ENCODE measurements around the gene ZBTB17.
"Not testable (repeated sequence)": the region's sequence is repeated elsewhere in the genome, so short reads cannot be mapped to it uniquely, and the experiment has no call there.

The ZBTB17 gene

DNA sequence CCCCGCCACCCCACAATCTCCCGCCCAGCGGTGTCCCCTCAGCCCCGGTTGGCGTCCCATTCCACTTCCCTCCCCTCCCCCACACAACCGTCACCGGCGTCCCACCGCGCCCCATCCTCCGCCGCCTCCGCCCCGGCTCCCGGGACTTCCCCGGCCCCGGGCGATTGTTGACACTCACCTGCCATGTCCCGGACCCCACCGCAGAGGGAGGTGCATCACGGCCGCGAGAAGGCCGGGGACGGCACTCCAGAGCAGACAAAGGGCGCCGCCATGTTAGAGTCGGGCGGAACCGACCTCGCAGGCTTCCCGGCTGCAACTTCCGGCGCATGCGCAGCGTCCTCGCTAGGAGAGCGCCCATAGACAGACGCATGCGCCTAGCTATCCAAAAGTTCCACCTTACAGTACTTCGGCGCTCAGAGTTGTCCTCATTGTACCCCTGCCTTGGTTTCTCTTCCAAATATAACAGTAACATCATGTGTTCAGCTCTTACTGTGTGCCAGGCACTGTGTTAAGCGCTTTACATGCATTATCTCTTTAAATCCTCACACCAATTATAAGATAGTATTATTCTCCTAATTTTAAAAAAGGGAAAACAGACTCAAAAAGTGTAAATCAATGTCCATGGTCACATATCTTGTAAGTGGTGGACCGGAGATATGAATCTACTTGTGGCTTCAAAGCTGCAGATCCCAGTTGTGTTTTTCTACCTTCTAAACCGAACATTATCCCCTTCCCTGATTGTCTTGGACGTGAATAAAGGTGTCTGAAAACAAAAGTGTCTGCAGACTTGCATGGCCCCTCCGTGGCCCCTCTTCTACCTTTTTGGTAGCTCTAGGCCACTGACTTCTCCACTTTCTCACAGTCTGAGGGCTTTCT lies at the start of gene ZBTB17:
ZBTB17 (minus strand) TSS at position 297 of the 876 bp plus-strand sequence. CDS start 27,606 bp downstream, outside the sequence.
- DNase-seq = peak; percentile 96

GRCh38 chr1:16023050-16023653 lies 47.3 kb upstream of the ZBTB17 start:
- DNase-seq = no peak

DNA sequence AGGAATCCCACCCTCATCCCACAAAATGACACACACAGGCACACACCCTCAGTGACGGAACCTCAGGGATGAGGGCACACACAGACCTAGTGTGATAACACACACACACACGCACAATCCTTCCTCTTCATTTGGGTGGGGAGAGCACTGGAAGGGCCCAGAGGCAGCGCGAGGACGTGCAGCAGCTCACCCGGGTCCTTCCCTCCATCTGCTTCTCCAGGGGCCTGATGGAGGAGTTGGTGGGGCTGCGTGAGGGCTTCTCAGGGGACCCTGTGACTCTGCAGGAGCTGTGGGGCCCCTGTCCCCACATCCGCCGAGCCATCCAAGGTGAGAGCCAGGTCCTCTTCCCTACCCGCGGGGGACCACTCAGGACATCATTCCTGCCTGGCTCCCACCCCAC lies 46.5 kb upstream of the ZBTB17 start:
- no peak for DNase-seq

- no peak for DNase-seq
Measured at GRCh38 chr1:16021681-16022080, 45.8 kb upstream of the ZBTB17 start, which contains the start of gene CLCNKA. TSS of gene CLCNKA (plus strand) at chr1:16022036. CDS start at chr1:16022620, 584 bp downstream.

GRCh38 chr1:16020878-16021277 lies 45.0 kb upstream of the ZBTB17 start:
- not testable (repeated sequence) for DNase-seq

DNA sequence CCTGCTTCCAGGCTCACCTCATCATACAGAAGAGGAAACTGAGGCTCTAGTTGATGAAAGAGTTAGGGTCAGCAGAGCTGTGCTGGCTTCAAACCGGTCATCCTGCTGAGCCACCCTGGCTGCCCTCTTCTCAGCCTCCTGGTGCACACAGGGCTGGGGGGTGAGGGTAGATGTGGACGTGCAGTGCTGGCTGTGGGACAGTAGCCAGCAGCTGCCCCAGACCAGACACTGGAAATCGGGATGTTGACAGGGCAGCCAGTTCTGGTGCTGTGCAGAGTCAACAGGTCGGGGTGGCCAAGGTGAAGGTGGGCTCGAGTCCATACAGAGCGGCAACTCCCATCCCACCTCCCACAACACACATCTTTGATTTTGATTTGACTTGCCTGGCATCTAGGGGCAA lies 44.4 kb upstream of the ZBTB17 start:
- DNase-seq = no peak

- DNase-seq = no peak
Measured at GRCh38 chr1:16019644-16020277, 43.9 kb upstream of the ZBTB17 start.

DNA sequence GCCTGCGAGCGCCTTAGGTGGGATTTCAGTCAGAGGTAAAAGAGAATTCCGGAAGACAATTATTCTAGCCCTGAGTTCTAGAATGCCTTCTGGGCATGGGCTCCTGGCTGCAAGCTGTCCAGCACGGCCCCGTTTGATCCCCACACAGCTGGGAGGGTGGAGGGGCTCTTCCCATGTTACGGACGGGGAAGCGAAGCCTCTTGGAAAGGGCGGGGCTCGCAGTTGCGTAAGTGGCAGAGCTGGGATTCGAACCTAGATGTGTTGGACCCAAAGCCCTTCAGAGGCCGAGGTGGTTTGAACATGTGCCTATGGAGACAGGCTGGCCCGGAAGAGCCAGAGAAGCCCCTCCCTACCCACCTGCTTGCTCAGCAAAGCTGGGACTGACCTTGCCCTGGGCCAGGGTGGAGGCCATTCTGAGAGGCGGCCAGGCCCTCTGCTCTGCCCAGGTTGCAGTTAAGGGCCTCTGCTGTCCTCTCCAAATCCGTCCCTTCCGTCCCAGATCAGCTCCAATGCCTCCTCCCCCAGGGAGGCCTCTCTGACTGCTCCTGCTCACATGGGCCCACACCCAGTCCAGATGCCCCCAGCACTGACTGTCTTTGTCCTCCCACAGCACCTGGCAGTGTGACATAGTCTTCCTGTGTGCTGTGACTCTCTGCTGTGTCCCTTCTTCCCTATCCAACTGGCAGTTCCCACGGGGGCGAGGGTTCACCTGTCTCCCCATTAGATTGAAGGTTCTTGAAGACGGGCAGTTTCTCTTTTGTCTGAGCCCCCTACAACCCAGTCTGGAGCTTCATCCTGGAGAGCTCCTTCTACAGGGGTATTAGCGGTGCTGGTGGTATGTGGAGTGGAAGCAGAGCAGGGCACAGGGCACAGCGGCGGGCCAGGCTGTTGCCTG lies 43.1 kb upstream of the ZBTB17 start:
- no peak for DNase-seq

DNA sequence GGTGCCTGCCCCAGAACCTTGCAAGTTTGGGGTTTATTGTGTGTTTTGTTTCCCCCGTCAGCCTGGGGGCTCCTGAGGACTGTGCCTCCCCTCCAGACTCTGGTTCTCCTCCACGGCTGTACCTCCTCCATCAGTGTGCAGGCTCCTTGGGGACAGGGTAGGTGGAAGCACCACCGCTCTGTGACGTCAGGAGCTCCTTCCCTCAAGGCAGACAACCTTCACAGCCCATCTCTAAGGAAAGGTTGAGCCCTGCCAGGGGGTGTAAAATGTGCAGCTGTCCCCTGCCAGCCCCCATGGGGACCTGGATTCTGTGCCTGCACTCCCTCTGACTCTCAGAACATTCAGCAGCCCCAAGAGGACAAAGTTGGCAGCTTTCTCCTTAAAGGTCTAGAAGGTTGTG lies 42.4 kb upstream of the ZBTB17 start:
- no peak for DNase-seq

DNA sequence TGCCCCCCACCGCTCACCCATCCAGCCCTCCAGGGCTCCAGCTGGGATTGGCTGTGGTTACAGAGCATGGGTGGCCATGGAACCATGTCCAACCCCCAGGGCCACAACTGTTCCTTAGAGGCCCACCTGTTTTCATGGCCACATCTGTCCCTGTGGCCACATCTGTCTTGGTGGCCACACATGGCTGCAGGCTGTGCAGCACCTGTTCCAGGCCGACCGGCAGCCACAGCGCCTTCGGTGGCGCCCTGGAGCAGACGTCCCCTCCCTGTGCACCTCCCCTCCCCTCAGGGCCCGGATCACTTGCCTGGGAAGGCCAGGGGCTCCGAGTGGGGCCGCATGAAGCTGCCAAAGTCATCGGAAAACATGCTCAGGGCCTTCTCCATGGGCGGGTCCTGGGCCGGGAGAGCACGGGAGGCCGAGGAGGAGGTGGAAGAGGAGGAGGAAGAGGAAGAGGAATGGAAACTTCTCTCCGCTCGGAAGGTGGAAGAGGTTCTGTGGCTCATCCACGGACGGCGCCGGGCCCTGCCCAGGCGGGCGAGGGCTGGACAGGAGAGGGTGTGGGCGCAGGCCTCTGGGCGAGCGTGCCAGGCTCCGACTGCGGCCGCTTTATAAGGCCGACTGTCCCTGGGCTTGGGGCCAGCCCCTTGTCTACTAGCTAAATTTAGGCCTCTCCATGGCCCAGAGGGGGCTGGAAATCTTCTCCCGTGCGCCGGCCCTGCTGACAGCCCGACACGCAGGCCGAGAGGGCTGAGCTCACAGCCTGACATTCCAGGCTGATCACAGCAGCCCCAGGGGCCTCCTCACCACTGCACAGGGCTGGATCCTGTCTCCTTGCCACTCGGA lies 41.8 kb upstream of the ZBTB17 start, which contains the start of gene HSPB7:
HSPB7 (minus strand) TSS at position 583 of the 843 bp plus-strand sequence; CDS start at position 503, 80 bp downstream.
- DNase-seq = no peak

DNA sequence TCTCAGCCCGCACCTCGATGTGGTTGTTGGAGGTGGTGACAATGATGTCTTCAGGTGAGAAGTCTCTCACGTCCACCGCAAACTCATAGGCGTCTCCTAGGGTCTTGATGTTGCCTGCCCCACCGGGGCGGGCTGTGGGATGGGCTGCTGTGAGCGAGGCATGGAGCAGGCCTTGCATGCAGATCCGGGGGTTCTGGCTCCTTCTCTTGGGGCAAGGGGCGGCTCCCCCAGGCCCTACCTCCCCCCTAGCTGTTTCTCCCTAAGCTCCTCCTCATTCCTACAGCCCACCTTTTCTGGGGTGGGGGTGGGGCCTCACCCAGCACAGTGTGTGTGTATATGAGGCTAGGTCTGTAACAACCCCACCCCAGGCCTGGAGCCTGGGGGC lies 41.2 kb upstream of the ZBTB17 start:
- DNase-seq = no peak

DNA sequence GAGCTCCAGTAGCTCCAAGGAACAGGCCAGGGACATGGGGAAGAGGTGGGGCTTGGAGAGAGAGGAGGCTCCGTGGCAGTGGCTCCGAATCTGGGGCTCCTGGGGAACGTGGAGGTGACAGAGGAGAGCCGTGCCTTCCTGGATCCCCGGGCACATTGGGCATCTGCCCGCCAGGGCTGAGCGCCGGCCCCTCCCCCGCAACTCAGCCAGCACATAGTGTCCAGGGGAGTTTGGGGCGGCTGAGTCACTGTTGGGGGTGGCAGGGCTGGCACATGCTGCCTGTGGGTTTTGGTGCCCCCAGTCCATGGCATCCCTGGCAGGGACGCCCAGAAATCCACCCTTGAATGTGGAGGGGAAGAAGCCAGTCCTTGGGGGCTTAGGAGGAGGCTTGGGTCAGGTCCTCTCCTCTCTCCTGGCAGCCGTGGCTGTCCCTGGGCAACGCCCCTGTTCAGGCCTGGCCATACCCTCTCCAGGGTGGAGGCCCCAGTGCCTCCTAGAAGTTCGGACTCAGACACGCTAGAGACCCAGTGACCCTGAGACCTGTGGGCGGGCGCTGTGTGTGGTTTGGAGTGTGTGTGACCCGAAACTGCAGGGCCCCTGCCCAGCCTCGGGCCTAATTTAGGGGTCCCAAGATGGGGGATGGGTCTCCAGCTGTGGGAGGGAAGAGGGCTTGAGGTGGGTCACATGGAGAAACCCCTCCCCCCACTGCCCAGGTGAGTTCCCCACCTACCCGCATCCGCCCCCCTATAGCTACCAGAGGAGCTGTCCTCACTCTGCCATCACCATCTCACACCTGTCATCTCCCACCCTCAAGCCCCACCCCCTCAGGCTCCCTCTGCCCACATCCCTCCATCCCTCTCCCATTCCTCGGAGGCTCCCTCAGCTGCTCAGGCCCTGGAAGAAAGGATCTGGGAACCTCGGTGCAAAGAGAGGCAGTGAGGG lies 40.3 kb upstream of the ZBTB17 start:
- no peak for DNase-seq

GRCh38 chr1:16015491-16015890 lies 39.6 kb upstream of the ZBTB17 start:
- no peak for DNase-seq

DNA sequence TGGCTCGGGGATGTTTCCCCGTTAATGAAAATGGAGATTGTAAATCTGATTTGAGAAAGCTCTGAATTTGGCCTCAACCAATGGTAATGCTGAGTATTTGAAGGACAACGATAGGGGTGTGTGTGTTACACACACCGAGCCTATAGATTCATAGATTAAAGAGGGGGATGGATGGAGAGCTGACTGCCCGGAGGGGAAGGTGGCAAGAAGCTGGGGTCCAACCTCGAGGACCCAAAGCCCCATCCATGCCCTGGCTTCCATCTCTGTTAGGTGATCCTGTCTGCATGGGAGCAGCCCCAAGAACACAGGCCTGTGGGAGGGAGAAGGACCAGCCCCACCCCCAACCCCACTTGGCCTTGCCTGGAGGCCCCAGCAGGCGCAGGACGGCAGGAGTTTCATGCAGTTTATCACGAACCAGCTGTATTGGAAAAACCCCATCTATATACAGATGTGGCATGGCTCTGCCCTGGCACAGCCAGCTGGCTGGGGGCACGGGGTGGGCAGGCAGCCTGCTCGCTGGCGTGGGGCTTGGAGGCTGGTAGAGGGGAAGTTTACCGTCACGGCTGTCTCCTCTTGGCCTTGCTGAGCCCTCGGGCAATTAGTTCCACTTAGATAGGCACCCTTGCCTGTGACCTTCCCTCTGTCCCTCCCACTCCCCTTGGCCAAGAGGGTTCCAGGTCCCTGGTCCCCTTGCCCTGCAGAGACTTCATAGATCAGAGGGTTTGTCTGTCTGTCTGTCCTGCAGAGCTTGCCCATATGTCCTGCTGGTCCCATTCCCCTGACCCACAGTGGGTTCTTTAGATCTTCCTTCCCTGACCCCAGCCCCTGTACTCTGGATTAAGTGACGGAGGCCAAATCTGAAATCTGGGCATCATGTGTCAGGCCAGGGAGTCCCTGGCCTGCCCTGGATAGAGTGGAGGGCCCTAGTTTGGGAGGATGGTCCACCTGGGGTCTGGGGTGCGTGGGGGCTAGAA lies 38.9 kb upstream of the ZBTB17 start:
- no peak for DNase-seq

- no peak for DNase-seq
Measured at GRCh38 chr1:16013908-16014258, 38.0 kb upstream of the ZBTB17 start.

GRCh38 chr1:16013220-16013907 lies 37.5 kb upstream of the ZBTB17 start:
- DNase-seq = peak; percentile 21

GRCh38 chr1:16012590-16013219 lies 36.8 kb upstream of the ZBTB17 start:
- DNase-seq = peak; percentile 17

DNA sequence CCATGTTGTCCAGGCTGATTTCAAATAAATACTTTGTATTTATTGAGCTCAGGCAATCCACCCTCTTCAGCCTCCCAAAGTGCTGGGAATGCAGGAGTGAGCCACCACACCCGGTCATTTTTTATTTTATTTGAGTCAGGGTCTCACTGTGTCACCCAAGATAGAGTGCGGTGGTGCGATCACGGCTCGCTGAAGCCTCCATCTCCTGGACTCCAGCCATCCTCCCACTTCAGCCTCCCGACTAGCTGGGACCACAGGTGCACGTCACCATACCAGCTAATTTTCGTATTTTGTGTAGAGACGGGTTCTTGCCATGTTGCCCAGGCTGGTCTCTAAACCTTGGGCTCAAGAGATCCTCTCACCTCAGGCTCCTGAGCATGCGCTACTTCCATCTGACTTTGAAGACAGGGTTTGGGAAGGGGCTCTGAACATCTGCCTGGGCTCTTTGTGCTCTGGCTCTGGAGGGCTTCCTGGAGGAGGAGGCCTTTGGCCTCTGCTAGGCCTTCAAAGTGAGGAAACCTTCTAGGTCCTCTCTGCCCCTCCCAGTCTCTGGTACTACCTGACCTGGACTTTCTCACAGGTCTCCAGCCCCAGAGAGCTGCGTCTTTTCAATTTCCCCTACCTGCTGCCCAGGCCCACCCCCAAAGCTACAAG lies 36.2 kb upstream of the ZBTB17 start:
- DNase-seq = no peak
